ENCODE data around the gene C3orf85.

Gene C3orf85

DNA sequence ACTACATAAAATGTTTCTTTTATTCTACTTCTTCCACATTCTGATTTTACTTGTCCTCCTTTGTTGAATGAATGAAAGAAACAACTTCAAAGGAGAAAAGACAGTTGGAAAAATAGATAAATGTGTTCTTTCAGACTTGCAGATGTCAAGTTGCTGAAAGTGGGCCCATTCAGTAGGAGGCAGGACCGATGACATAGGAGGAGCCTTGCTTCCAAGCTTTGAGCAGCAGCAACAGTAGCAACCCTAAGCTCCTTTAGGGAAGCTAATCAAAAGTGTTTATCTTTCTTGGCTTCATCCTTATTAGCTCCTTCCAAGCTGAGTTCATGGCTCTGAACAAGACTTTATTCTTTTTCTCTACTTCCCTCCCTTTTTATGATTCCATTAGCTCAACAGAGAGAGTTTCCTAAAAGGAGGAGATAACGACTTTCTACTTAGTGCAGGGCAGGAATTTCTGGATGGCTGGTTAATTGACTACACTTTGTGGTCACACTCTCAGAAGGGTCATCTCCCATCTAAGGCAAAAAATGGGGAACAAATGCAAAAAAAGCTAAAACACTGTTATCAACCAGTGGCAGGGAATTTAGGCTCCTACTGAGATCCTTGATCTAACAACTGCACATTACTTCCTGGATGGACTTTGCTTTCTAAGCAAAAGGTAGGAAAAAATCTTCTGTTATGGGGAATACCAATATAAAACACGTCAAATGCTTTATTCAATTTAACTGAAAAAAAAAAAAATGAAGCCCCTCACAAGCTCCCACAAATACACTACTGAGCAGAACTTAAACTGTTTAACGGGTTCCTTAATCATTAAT lies 23.4 kb upstream of the C3orf85 start:
- TF ChIP-seq, protein P1, sequence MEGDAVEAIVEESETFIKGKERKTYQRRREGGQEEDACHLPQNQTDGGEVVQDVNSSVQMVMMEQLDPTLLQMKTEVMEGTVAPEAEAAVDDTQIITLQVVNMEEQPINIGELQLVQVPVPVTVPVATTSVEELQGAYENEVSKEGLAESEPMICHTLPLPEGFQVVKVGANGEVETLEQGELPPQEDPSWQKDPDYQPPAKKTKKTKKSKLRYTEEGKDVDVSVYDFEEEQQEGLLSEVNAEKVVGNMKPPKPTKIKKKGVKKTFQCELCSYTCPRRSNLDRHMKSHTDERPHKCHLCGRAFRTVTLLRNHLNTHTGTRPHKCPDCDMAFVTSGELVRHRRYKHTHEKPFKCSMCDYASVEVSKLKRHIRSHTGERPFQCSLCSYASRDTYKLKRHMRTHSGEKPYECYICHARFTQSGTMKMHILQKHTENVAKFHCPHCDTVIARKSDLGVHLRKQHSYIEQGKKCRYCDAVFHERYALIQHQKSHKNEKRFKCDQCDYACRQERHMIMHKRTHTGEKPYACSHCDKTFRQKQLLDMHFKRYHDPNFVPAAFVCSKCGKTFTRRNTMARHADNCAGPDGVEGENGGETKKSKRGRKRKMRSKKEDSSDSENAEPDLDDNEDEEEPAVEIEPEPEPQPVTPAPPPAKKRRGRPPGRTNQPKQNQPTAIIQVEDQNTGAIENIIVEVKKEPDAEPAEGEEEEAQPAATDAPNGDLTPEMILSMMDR (conservative IDR thresholded peaks at IDR 0.05), result no peak
- TF ChIP-seq ZFX (IDR thresholded peaks at IDR 0.05), result no peak

DNA sequence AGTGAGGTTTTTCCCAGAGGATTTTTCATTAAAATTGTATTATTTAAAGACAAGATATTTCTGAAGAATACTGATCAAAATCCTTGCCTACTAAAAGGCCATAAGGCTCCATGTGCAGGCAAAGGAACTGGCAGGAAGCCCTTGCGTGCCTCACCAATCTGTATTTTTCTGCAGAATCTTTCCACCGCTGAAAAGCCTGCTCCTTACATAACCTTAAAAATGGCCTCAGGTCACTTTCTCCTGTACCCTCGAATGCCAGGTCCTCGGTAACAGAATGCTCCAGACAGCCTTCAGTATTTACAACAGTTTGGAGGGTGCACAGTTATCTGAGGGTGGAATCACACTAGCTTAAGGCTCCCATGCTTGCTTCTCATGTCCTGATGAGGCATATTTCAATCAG lies 21.8 kb upstream of the C3orf85 start:
- no peak overlapping the region for H3K27ac ChIP-seq
- no peak for TF ChIP-seq ZFX (IDR thresholded peaks at IDR 0.05)

More for the DNA sequence above, 23.4 kb upstream of the C3orf85 start:
- H3K27ac ChIP-seq, result no peak overlapping the region

GRCh38 chr3:109115451-109115850 lies 21.1 kb upstream of the C3orf85 start:
- TF ChIP-seq, protein P1 (conservative IDR thresholded peaks at IDR 0.05), result no peak
- TF ChIP-seq ZFX (IDR thresholded peaks at IDR 0.05), result no peak
- no peak overlapping the region for H3K27ac ChIP-seq

DNA sequence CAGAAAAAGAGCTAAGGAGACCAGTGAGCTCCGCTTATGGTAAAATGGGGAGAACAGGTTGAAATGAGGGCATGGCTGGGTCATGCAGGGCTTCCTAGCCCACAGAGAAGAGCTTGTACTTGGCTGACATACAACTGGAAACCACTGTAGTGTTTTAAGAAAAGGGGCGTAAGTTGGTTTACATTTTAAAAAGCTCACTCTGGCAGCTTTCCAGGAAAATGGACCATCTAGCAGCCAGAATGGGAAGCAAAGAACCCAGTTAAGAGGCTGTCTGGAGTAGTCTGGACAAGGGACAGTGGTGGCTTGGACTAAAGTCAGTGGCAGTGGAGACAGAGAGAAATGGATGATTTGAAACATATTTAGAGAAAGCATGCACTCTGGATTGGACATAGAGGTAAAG lies 20.5 kb upstream of the C3orf85 start:
- TF ChIP-seq, protein P1 (conservative IDR thresholded peaks at IDR 0.05), result no peak
- TF ChIP-seq ZFX (IDR thresholded peaks at IDR 0.05), result no peak
- H3K27ac ChIP-seq, result no peak overlapping the region

DNA sequence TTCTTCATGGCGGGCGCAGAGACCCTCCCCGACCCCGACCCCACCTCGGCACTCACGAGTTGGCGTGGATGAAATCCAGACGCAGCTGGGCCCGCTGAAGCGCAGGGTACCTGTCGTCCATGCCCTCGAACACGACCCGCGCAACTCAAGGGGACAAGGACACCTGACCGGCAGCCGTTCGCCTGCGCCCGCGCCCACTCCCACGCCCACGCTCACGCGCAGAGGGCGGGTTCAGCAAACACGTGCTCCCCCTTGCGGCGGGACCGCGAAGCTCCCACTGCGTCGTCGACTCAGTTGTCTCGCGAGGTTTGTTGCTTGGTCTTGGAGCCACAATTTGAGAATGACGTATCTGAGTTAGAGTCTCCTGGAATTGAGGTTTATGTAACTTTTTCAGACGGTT lies 18.6 kb upstream of the C3orf85 start, which contains the start of gene MORC1:
Gene MORC1 (minus strand): TSS at position 196 of the 400 bp plus-strand sequence. CDS start 75 bp downstream, at position 121.
- no peak for TF ChIP-seq ZFX (IDR thresholded peaks at IDR 0.05)
- TF ChIP-seq, protein P1 (conservative IDR thresholded peaks at IDR 0.05), result peak; percentile 33
- H3K27ac ChIP-seq, result no peak within 1 kb of the TSS

DNA sequence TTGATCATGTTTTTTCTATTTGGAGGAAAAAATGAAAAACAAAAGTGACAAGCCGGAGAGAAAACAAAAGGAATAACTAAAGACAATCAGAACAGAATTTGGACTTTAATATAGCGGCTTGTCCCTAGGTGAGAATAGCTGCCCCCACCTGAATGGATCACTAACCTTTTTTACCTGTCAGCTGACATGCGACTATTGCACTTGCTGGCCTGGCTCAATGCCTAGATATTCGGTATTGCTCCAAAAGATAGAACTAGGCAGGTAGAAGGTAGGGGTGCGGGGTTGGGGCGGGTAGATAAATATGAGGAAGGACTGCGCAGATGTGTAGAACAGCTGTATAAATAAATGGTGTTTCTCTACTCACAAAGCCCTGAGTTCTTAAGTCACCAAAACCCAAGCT lies 17.9 kb upstream of the C3orf85 start:
- H3K27ac ChIP-seq, result no peak overlapping the region
- TF ChIP-seq, protein P1 (conservative IDR thresholded peaks at IDR 0.05), result no peak
- no peak for TF ChIP-seq ZFX (IDR thresholded peaks at IDR 0.05)

GRCh38 chr3:109122690-109123089 lies 13.8 kb upstream of the C3orf85 start:
- TF ChIP-seq, protein P1 (conservative IDR thresholded peaks at IDR 0.05), result no peak
- TF ChIP-seq ZFX (IDR thresholded peaks at IDR 0.05), result no peak
- no peak overlapping the region for H3K27ac ChIP-seq

DNA sequence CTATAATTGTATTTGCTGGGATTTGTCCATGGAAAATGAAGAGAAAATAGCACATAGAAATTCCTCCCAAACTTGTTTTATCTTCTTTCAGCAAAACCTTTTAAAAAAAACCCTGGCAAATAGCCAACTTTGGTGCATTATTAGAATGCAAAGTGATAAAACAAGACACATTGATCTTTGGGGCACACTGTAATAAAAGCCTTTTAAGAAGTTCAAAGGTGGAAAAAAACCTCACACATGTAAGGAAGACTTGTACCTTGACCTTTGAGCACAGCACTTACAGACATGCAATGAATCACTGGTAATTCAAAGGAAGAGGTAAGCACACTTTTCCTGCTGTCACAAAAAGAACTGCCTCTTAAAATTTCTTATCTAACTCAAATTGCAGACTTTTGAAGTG lies 10.6 kb upstream of the C3orf85 start:
- H3K27ac ChIP-seq, result no peak overlapping the region
- no peak for TF ChIP-seq ZFX (IDR thresholded peaks at IDR 0.05)
- TF ChIP-seq, protein P1 (conservative IDR thresholded peaks at IDR 0.05), result no peak
